Measurements from ENCODE around the gene UBE2Q2. TPM values are rescaled to one million over a fixed set of nuclear protein-coding genes. Genes with fewer than 3 reads are reported as not detected.

Gene UBE2Q2
- total and polyA plus RNA-seq, 9 of the 15 experiments (the other 6 are each of a cell fraction or from before 2014, with no cell fraction given) = 6.2 to 24.0 (median 16.2) TPM

DNA sequence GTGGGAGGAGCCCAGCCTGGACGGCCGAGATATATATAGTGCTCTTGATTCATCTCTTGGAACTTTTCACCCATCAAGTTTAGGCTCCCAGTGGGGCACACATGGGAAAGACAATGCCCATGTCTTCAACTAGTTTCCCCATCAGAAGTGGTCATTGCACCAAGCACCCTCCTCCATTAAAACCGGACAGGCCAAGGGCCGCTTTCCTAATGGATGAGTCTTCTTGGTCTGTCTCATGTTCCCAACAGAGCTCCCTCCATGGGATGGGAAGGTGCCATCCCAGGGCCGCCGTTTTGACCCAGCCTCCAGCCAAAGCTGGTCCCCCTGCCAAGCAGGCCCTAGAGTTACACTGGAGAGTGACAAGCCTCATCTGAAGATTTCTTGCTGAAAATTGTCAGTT lies 34.7 kb upstream of the UBE2Q2 start:
- no peak overlapping the region for H3K9ac ChIP-seq (ENCODE audit: insufficient read depth in 1 of 2, low read depth in 2 of 2, low read length in 2 of 2)
- BruUV-seq (replicated peaks) = no TSS peak
- POLR2A ChIA-PET = interaction anchor here (0.6 kb wide), 2 partner anchors 23 to 148 kb away, joined by 3 read pairs; no protein-coding TSS in a partner anchor
- in situ Hi-C loops (cut with MboI) (no loop called here), intact Hi-C loops (cut with micrococcal nuclease) (no loop called here)
- no peak for FAIRE-seq
- H2AFZ ChIP-seq (ENCODE audit: low read depth, low read length) = no peak overlapping the region
- H3K79me2 ChIP-seq (ENCODE audit: control insufficient read depth, insufficient read depth, low read length) = no peaks in the 10 kb centered on the region
- WGBS (ENCODE audit: insufficient coverage, low coverage, missing lambda C conversion rate) = 50% methylated on average over 6 of the region's 6 CpGs
- no peak overlapping the region for H3K27ac ChIP-seq (ENCODE audit: extremely low read depth, low read depth, low read length)
- no peak for ATAC-seq
- no peaks in the 10 kb centered on the region for H4K20me1 ChIP-seq (replicated peaks; ENCODE audit: control insufficient read depth, insufficient read depth, low read length)
- CTCF ChIA-PET (ENCODE audit: low intra/inter-chr PET ratio) = interaction anchor here (0.8 kb wide), 1 partner anchor 114 kb away, joined by 4 read pairs; no protein-coding TSS in a partner anchor
- DNase-seq (ENCODE audit: extremely low read depth in 1 of 4, low spot score in 3 of 4) = no peak
- no peaks in the 10 kb centered on the region for H3K27me3 ChIP-seq (ENCODE audit: control insufficient read depth in 2 of 2, insufficient read depth in 2 of 2, low read length in 2 of 2)
- H3K4me3 ChIP-seq = no peak overlapping the region
- no peaks in the 10 kb centered on the region for H3K36me3 ChIP-seq (ENCODE audit: control insufficient read depth, insufficient read depth, low read length)
- H3K4me1 ChIP-seq (replicated peaks in 1 of 2; ENCODE audit: control insufficient read depth in 2 of 2, insufficient read depth in 2 of 2, low read length in 2 of 2) = no peaks in the 10 kb centered on the region; a peak in 1 of 5 replicates
- H3K4me2 ChIP-seq (ENCODE audit: insufficient read depth, low read length) = no peak overlapping the region
- TF ChIP-seq ZNF586 (CRISPR knock-in tag; conservative IDR thresholded peaks at IDR 0.05) (no peak), SIN3B (IDR thresholded peaks at IDR 0.05; ENCODE audit: low read depth) (no peak), BRD4 (IDR thresholded peaks at IDR 0.05) (no peak), SREBF1 (IDR thresholded peaks at IDR 0.05; ENCODE audit: borderline replicate concordance, low read depth, low read length) (no peak), CHD4 (IDR thresholded peaks at IDR 0.05; ENCODE audit: insufficient read depth, insufficient replicate concordance, low read depth, low read length, poor library complexity, severe bottlenecking) (no peak), ZNF311 (CRISPR knock-in tag; IDR thresholded peaks at IDR 0.05) (no peak), TSC22D4 (tag; IDR thresholded peaks at IDR 0.05) (no peak), FOXP1 (CRISPR knock-in tag; IDR thresholded peaks at IDR 0.05) (no peak), ATF1 (CRISPR knock-in tag; IDR thresholded peaks at IDR 0.05) (no peak), ATF1 (tag; IDR thresholded peaks at IDR 0.05) (no peak)
- TF ChIP-seq, protein P1, sequence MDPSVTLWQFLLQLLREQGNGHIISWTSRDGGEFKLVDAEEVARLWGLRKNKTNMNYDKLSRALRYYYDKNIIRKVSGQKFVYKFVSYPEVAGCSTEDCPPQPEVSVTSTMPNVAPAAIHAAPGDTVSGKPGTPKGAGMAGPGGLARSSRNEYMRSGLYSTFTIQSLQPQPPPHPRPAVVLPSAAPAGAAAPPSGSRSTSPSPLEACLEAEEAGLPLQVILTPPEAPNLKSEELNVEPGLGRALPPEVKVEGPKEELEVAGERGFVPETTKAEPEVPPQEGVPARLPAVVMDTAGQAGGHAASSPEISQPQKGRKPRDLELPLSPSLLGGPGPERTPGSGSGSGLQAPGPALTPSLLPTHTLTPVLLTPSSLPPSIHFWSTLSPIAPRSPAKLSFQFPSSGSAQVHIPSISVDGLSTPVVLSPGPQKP (CRISPR knock-in tag; IDR thresholded peaks at IDR 0.05) = no peak
- no peaks in the 10 kb centered on the region for H3K9me3 ChIP-seq (replicated peaks; ENCODE audit: control insufficient read depth, insufficient read depth, low read depth, low read length)
- H3K9me1 ChIP-seq (ENCODE audit: control insufficient read depth, insufficient read depth, low read length) = no peaks in the 10 kb centered on the region

Data from K562 (cell line).